Mammary epithelial cell (primary cell): ENCODE measurements around the gene TEX29.

ENCODE experiments used
- CTCF ChIP-seq, 2 donors: IDR thresholded peaks in 1 of 2; conservative IDR thresholded peaks in 1 of 2; 2 replicates each; pipeline ENCODE4 v1.5.1; 2011 to 2012; ENCODE audit warnings: inconsistent platforms in 2 of 2, low read length in 2 of 2, mild to moderate bottlenecking in 2 of 2, control low read depth in 1 of 2, low read depth in 1 of 2; ENCODE audit not compliant: insufficient read depth in 1 of 2; ENCODE audit errors: extremely low read depth in 1 of 2
- EZH2 ChIP-seq: IDR thresholded peaks from 2 replicates; pipeline ENCODE4 v1.6.1; 2012; ENCODE audit warnings: low read length, inconsistent platforms, borderline replicate concordance

- TF ChIP-seq EZH2 = no peak
- no peak for TF ChIP-seq CTCF (conservative IDR thresholded peaks at IDR 0.05 in 1 of 2, IDR thresholded peaks at IDR 0.05 in 1 of 2; ENCODE audit: extremely low read depth in 1 of 2, insufficient read depth in 1 of 2, low read depth in 1 of 2, low read length in 2 of 2)
These were observed 6.7 kb downstream of the TEX29 start for GRCh38 chr13:111326981-111327642.
